Measurements from ENCODE around the gene SCAMP4.

The SCAMP4 gene

GRCh38 chr19:1968279-1969175, 63.3 kb downstream of the SCAMP4 start:
- Histone ChIP-seq H3K27me3 (ENCODE audit: insufficient read depth, poor library complexity, severe bottlenecking) (no peaks in the 10 kb centered on the region), H3K4me3 (replicated peaks; ENCODE audit: insufficient read depth, low read length) (no peak overlapping the region), H3K27ac (replicated peaks) (no peak overlapping the region)
- TF ChIP-seq GABPA (IDR thresholded peaks at IDR 0.05; ENCODE audit: low read depth): no peak
- no peak for TF ChIP-seq CTCF (IDR thresholded peaks at IDR 0.05; ENCODE audit: insufficient read depth, low read length)
- no peak for TF ChIP-seq POLR2AphosphoS5 (IDR thresholded peaks at IDR 0.05; ENCODE audit: low read depth)
- TF ChIP-seq REST (IDR thresholded peaks at IDR 0.05; ENCODE audit: insufficient replicate concordance, low read depth): no peak
- TF ChIP-seq SPI1 (IDR thresholded peaks at IDR 0.05; ENCODE audit: borderline replicate concordance, low read depth): no peak
- no peak for DNase-seq (ENCODE audit: low read depth in 1 of 2, low spot score in 1 of 2)

GRCh38 chr19:1969176-1970002, 64.2 kb downstream of the SCAMP4 start:
- no peak for TF ChIP-seq GABPA (IDR thresholded peaks at IDR 0.05; ENCODE audit: low read depth)
- TF ChIP-seq CTCF (IDR thresholded peaks at IDR 0.05; ENCODE audit: insufficient read depth, low read length): no peak
- TF ChIP-seq POLR2AphosphoS5 (IDR thresholded peaks at IDR 0.05; ENCODE audit: low read depth): no peak
- TF ChIP-seq SPI1 (IDR thresholded peaks at IDR 0.05; ENCODE audit: borderline replicate concordance, low read depth): no peak
- TF ChIP-seq REST (IDR thresholded peaks at IDR 0.05; ENCODE audit: insufficient replicate concordance, low read depth): no peak
- Histone ChIP-seq H3K27ac (replicated peaks) (no peak overlapping the region), H3K4me3 (replicated peaks; ENCODE audit: insufficient read depth, low read length) (no peak overlapping the region), H3K27me3 (ENCODE audit: insufficient read depth, poor library complexity, severe bottlenecking) (no peaks in the 10 kb centered on the region)
- DNase-seq (ENCODE audit: low read depth in 1 of 2, low spot score in 1 of 2): no peak

GRCh38 chr19:1970003-1970805, 65.0 kb downstream of the SCAMP4 start:
- H3K4me3 ChIP-seq (replicated peaks; ENCODE audit: insufficient read depth, low read length): no peak overlapping the region
- no peak overlapping the region for H3K27ac ChIP-seq (replicated peaks)
- TF ChIP-seq CTCF (IDR thresholded peaks at IDR 0.05; ENCODE audit: insufficient read depth, low read length) (no peak), GABPA (IDR thresholded peaks at IDR 0.05; ENCODE audit: low read depth) (no peak), REST (IDR thresholded peaks at IDR 0.05; ENCODE audit: insufficient replicate concordance, low read depth) (no peak), SPI1 (IDR thresholded peaks at IDR 0.05; ENCODE audit: borderline replicate concordance, low read depth) (no peak)
- H3K27me3 ChIP-seq (ENCODE audit: insufficient read depth, poor library complexity, severe bottlenecking): no peaks in the 10 kb centered on the region
- DNase-seq (ENCODE audit: low read depth in 1 of 2, low spot score in 1 of 2): no peak
